Activated B cell treated with CpG ODN at 0.5 μM for 24 hours (primary cell): ENCODE results near the gene POMC. TPM values are rescaled to one million over a fixed set of nuclear protein-coding genes. Genes with fewer than 3 reads are reported as not detected.
A peak's percentile ranks its signal among the peaks of the same experiment; 100 is the strongest.
"Not testable (repeated sequence)": the region's sequence is repeated elsewhere in the genome, so short reads cannot be mapped to it uniquely, and the experiment has no call there.

Experiments
- ATAC-seq: fragments of 200-7000 bp; cut with Tn5 transposase; one replicate; pipeline ENCODE4 v1.10.0; 2021; ENCODE audit warnings: low read depth, mild to moderate bottlenecking, moderate library complexity
- CTCF ChIA-PET: fragments of 350-600 bp; sonication (Branson Sonifier 250); formaldehyde crosslinking; loops from one replicate; lab custom pipeline; 2021; ENCODE audit warnings: antibody characterized with exemption; lab: Charles Lee
- POLR2A ChIA-PET: fragments of 350-600 bp; sonication (Branson Sonifier 250); formaldehyde crosslinking; loops from one replicate; lab custom pipeline; 2021; ENCODE audit warnings: antibody characterized with exemption; lab: Charles Lee
- DNase-seq: peaks from one replicate; pipeline ENCODE4 v3.0.0; 2022
- H3K27ac Mint-ChIP-seq: one replicate; pipeline ENCODE4 v1.8.0; 2020; ENCODE audit warnings: mixed read lengths
- H3K27me3 Mint-ChIP-seq: one replicate; pipeline ENCODE4 v1.8.0; 2021; ENCODE audit warnings: mixed read lengths
- H3K36me3 Mint-ChIP-seq: one replicate; pipeline ENCODE4 v1.8.0; 2021; ENCODE audit warnings: low read depth, mixed read lengths
- H3K4me1 Mint-ChIP-seq: one replicate; pipeline ENCODE4 v1.8.0; 2021; ENCODE audit warnings: mixed read lengths
- H3K4me3 Mint-ChIP-seq: one replicate; pipeline ENCODE4 v1.8.0; 2020; ENCODE audit warnings: mild to moderate bottlenecking, mixed read lengths
- H3K9me3 Mint-ChIP-seq: one replicate; pipeline ENCODE4 v1.8.0; 2020; ENCODE audit warnings: mixed read lengths
- CTCF ChIP-seq: fragments of 200-600 bp; IDR thresholded peaks from one replicate; pipeline ENCODE4 v1.8.0; 2022; ENCODE audit warnings: antibody characterized with exemption, mild to moderate bottlenecking
- intact Hi-C: fragments of 100-400 bp; cut with micrococcal nuclease; formaldehyde crosslinking; loops from one replicate; pipeline ENCODE4 v1.15.1; 2024
- total RNA-seq: library from RNA; stranded (reverse); gene quantifications from 2 replicates; pipeline ENCODE4 v1.2.3, GENCODE V29; 2022

POMC gene
- total RNA-seq, 1 donor from 2014 or later: 3.2 TPM

GRCh38 chr2:25164561-25164960 lies 3.8 kb downstream of the POMC start:
- no peak for TF ChIP-seq CTCF
- H3K27ac Mint-ChIP-seq: no peak overlapping the region
- no peak overlapping the region for H3K4me3 Mint-ChIP-seq
- no peaks in the 10 kb centered on the region for H3K36me3 Mint-ChIP-seq
- peaks cover 14% of the 10 kb centered on the region for H3K27me3 Mint-ChIP-seq
- H3K4me1 Mint-ChIP-seq: peaks cover 42% of the 10 kb centered on the region
- H3K9me3 Mint-ChIP-seq: no peaks in the 10 kb centered on the region
- no peak for ATAC-seq
- POLR2A ChIA-PET: no interaction called here
- intact Hi-C loops: no loop called here
- CTCF ChIA-PET: interaction anchor here (5.8 to 6.7 kb wide), 2 partner anchors 31 to 64 kb away, joined by 73 to 78 read pairs; no protein-coding TSS in a partner anchor
- no peak for DNase-seq

- ATAC-seq, H3K27ac Mint-ChIP-seq, CTCF ChIA-PET, intact Hi-C loops, H3K27me3 Mint-ChIP-seq, DNase-seq, H3K36me3 Mint-ChIP-seq, H3K9me3 Mint-ChIP-seq: not testable (repeated sequence)
- Mint-ChIP-seq H3K4me3 (peak overlapping the region; percentile 11), H3K4me1 (peaks cover 30% of the 10 kb centered on the region)
- POLR2A ChIA-PET: interaction anchor here (0.7 to 0.8 kb wide), 2 partner anchors 117 to 259 kb away, joined by 3 read pairs; no protein-coding TSS in a partner anchor
These were observed 6.3 kb downstream of the POMC start for GRCh38 chr2:25162061-25162460.

- H3K27ac Mint-ChIP-seq: peak overlapping the region; percentile 35
- POLR2A ChIA-PET: interaction anchor here (0.6 kb wide), 1 partner anchor 1116 kb away, joined by 4 read pairs; no protein-coding TSS in a partner anchor
- H3K9me3 Mint-ChIP-seq: no peaks in the 10 kb centered on the region
- intact Hi-C loops: no loop called here
- ATAC-seq: peak; percentile 32
- peak overlapping the region; percentile 69 for H3K4me3 Mint-ChIP-seq
- H3K4me1 Mint-ChIP-seq: peaks cover 24% of the 10 kb centered on the region
- H3K36me3 Mint-ChIP-seq: no peaks in the 10 kb centered on the region
- DNase-seq: peak; percentile 61
- H3K27me3 Mint-ChIP-seq: no peaks in the 10 kb centered on the region
- CTCF ChIA-PET: no interaction called here
- TF ChIP-seq CTCF: no peak
These were observed 7.2 kb downstream of the POMC start for GRCh38 chr2:25161055-25161781.

- Mint-ChIP-seq H3K27ac (no peak overlapping the region), H3K36me3 (no peaks in the 10 kb centered on the region), H3K27me3 (no peaks in the 10 kb centered on the region), H3K4me3 (peak overlapping the region; percentile 69), H3K9me3 (no peaks in the 10 kb centered on the region), H3K4me1 (peaks cover 16% of the 10 kb centered on the region)
- intact Hi-C loops: no loop called here
- TF ChIP-seq CTCF: no peak
- ATAC-seq (no peak), DNase-seq (no peak)
- POLR2A ChIA-PET: no interaction called here
- CTCF ChIA-PET: no interaction called here
These were observed 8.0 kb downstream of the POMC start for GRCh38 chr2:25160376-25160775.

- POLR2A ChIA-PET: interaction anchor here (0.6 kb wide), 1 partner anchor 394 kb away, joined by 5 read pairs; no protein-coding TSS in a partner anchor
- CTCF ChIA-PET: no interaction called here
- no peaks in the 10 kb centered on the region for H3K27me3 Mint-ChIP-seq
- H3K36me3 Mint-ChIP-seq: no peaks in the 10 kb centered on the region
- ATAC-seq (no peak), DNase-seq (no peak)
- no peak overlapping the region for H3K27ac Mint-ChIP-seq
- H3K9me3 Mint-ChIP-seq: no peaks in the 10 kb centered on the region
- H3K4me3 Mint-ChIP-seq: peak overlapping the region; percentile 69
- peaks cover 12% of the 10 kb centered on the region for H3K4me1 Mint-ChIP-seq
- TF ChIP-seq CTCF: no peak
- intact Hi-C loops: no loop called here
These were observed 8.4 kb downstream of the POMC start for GRCh38 chr2:25159949-25160348.
